Fibroblast of skin of back (primary cell): ENCODE measurements around the gene CRLF2.
A peak's percentile ranks its signal among the peaks of the same experiment; 100 is the strongest.
"Not testable (repeated sequence)": the region's sequence is repeated elsewhere in the genome, so short reads cannot be mapped to it uniquely, and the experiment has no call there.

Experiments
- DNase-seq: peaks from one replicate; pipeline ENCODE4 v3.0.0-alpha.2; 2013

The CRLF2 gene

DNA sequence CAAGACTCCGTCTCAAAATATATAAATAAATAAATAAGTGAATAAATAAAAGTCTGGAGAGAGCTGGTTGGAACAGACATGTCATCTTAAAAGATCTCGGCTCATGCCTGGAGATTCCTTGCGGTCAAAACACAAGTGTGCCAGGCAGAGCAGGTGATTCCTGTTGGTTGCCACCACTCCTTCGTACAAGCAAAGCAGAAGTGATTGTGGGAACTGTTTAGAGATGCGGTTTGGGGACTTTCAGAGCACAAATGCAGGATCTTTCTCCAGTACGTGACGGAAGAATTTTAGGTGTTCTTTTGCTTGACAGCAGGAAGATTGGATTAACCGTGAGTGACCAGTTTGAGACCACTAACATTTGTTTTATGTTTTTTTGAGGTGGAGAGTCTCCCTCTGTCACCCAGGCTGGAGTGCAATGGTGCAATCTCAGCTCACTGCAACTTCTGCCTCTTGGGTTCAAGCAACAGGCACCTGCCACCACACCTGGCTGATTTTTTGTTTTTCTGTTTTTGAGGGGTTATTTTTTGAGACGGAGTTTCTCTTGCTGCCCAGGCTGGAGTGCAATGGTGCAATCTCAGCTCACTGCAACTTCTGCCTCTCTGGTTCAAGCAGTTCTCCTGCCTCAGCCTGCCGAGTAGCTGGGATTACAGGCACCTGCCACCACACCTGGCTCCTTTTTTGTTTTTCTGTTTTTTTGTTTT, 2.8 kb upstream of the CRLF2 start:
- DNase-seq = no peak

DNA sequence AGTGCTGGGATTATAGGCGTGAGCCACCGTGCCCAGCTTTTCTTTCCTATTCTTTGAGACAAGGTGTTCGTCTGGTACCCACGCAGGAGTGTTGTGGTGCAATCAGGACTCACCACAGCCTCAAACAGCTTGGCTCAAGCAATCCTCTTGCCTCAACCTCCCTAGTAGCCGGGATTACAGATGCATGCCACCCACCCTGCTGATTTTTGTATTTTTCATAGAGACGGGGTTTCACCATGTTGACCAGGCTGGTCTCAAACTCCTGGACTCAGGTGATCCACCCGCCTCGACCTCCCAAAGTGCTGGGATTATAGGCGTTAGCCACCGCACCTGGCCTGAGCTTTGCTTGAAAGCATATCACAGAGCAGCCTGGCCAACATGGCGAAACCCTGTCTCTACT, 1.5 kb upstream of the CRLF2 start:
- no peak for DNase-seq

DNA sequence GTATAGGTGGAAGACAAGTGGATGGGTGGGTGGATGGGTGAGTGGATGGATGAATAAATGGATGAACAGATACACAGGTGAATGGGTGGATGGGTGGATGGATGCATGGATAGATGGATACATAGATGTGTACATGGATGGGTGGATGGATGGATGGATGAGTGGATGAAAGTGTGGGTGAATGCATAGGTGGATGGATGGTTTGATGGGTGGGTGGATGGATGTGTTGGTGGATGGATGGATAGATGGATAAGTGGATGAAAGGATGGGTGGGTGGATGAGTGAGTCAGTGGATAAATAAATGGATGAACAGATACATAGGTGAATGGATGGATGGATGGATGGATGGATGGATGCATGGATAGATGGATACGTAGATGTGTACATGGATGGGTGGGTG, 1.6 kb downstream of the CRLF2 start:
- no peak for DNase-seq

DNA sequence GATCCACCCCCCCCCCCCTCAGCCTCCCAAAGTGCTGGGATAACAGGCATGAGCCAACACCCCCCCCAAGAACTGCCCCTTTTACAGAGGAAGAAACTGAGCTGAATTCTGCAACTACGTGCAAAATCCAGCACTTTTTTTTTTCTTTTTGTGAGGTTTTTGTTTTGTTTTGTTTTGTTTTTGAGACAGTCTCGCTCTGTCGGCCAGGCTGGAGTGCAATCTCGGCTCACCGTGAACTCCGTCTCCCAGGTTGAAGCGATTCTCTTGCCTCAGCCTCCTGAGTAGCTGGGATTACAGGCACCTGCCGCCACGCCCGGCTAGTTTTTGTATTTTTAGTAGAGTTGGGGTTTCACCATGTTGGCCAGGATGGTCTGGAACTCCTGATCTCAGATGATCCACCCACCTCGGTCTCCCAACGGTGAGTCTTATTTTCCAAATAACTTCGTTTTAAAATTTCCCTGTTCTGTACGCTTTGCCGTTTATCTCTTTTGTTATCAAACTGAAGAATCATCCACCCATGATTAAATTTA, 4.9 kb downstream of the CRLF2 start:
- no peak for DNase-seq

DNA sequence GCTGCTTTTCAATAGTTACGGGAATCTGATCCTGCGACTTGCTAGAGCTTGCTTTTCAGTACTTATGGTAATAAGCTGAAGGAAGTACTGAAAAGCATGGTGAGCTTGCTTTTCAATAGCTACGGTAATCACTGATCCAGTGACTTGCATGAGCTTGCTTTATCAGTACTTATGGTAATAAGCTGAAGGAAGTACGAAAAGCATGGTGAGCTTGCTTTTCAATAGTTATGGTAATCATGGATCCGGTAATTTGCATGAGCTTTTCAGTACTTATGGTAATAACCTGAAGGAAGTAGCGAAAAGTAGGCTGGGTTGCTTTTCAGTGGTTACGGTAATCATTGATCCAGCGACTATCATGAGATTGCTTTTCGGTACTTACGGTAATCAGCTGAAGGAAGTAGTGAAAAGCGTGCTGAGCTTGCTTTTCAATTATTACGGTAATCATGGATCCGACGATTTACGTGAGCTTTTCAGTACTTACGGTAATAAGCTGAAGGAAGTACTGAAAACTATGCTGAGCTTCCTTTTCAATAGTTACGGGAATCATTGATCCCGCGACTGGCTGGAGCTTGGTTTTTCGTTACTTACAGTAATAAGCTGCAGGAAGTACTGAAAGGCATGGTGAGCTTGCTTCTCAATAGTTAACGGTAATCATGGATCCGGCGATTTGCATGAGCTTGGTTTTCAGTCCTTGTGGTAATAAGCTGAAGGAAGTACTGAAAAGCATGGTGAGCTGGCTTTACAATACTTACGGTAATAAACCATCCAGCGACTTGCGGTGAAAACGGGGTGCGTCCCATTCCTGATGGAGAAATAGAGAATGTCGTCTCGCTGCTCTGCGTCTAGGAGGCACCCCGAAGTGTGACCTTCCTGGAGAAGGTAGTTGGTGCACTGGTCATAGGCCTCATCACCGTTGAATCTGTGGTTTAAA, 6.5 kb downstream of the CRLF2 start:
- DNase-seq = peak; percentile 79

DNA sequence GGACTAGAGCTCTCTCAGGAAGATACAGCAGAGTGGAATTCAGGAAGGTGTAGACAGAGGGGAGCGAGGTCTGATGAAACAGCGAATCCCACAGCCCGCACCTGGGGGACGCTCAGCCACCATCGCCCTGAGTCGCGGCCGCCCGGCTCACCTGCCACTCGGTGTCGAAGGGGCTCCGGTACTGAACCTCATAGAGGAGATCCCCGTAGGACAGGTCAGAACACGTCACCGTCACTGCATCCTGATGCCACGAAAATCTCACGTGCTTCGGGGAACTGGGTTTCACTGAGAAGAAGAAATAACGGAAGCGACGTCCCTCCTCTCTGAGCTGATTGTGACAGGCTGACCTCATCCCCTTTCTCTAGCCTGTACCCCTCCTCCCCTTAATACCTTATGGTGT, 10.2 kb downstream of the CRLF2 start:
- DNase-seq = no peak

DNA sequence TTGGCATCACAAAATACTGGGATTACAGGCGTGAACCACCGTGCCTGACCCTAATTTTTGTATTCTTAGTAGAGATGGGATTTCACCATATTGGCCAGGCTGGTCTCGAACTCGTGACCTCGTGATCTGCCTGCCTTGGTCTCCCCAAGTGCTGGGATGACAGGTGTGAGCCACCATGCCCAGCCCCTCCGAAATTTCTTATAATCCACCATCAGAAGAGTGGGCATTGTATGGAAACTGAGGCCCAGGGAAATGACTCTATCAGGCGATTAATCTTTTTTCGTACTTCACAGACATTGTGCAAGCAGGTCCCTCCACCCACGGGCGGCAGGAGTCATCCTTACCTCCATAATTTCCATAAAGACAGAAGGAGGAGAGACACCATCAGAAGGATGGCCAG, 16.0 kb downstream of the CRLF2 start:
- no peak for DNase-seq

DNA sequence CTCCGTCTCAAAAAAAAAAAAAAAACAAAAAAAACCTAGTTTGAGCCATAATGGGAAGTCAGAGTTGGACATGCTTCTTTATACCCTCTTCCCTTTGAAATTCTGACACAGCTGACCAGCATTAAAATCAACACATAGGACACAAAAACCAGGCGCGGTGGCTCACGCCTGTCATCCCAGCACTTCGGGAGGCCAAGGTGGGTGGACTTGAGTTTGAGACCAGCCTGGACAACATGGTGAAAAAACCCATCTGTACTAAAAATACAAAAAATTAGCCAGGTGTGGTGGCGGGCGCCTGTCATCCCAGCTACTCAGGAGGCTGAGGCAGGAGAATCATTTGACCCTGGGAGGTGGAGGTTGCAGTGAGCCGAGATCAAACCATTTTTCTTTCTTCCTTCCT, 20.3 kb downstream of the CRLF2 start:
- not testable (repeated sequence) for DNase-seq

DNA sequence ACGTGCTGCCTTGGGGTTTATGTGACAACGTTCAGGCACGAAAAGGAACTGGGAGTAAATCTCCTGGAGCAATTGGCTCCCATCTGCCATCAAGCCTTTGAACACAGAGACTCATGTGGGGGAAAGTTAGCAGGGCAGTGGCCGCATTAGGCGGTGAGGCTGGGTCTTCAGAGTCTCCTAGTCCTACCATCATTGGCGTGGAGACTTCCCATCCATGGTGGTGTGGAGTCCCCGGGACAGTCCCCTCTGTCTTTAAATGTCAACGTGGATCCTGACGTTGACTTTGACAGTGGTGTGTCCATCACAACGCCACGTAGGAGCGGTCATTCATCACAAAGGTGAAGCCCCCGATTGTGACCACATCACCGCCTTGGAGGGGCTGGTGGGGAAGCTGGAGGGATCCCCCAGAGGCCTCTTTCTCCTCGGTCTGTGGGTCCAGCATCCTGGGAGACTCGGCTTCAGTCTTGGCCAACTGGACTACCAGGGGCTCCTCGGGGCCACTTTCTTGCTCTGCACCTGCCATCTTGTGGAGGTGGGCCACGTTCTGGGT, 21.8 kb downstream of the CRLF2 start:
- no peak for DNase-seq

DNA sequence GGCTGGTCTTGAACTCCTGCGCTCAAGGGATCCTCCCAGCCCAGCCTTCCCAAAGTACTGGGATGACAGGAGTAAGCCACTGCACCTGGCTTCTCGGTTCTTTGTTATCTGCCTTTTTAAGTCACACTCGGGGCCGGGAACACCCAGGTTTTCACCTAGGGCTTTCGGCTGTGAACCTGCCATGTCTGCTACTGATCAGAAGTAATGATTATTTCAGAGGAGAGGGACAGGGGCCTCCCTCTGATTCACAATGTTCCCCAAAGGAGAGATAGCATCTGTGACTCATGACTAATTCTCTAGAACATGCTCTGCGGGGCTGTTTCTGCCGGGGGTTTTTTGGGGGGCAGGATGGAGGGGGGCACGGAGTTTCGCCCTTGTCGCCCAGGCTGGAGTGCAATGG, 26.9 kb downstream of the CRLF2 start:
- no peak for DNase-seq

DNA sequence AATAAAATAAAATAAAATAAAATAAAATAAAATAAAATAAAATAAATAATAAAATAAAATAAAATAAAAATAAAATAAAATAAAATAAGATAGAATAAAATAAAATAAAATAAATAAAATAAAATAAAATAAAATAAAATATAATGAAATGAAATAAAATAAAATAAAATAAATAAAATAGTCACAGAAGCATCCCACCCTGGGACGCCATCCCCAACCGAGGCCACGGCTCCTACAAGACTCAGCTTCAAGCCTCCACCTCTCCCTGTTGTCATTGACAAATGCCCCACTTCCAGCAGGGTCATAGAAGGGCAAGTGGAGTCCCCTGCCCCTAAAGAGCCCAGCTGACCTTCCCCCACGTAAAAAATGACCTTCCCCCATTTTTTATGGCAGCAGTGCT, 30.2 kb downstream of the CRLF2 start:
- DNase-seq = no peak

DNA sequence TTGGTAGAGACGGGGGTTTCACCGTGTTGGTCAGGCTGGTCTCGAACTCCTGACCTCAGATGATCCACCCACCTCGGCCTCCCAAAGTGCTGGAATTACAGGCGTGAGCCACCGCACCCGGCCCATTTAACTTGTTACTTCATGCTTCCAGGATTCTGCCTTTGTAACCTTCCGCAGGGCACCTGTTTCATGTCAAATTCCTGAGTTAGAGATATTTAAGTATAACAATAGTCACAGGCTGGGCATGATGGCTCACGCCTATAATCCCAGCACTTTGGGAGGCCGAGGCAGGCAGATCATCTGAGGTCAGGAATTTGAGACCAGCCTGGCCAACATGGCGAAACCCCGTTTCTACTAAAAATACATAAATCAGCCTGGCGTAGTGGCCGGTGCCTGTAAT, 30.8 kb downstream of the CRLF2 start:
- not testable (repeated sequence) for DNase-seq

DNA sequence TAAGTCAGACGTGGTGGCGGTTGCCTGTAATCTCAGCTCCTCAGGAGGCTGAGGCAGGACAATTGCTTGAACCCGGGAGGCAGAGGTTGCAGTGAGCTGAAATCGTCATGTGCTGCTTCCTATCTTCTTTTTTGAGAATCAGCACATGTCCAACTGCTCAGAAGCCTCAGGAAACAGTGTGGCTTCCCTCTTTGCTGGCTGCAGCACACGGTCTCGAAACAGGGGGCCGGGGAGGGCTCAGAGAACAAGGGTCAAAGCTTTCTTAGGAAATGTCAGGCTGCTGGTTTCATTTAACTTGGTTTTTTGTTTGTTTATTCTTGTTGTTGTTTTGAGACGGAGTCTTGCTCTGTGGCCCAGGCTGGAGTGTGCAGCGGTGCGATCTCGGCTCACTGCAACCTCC, 31.3 kb downstream of the CRLF2 start:
- DNase-seq = no peak

DNA sequence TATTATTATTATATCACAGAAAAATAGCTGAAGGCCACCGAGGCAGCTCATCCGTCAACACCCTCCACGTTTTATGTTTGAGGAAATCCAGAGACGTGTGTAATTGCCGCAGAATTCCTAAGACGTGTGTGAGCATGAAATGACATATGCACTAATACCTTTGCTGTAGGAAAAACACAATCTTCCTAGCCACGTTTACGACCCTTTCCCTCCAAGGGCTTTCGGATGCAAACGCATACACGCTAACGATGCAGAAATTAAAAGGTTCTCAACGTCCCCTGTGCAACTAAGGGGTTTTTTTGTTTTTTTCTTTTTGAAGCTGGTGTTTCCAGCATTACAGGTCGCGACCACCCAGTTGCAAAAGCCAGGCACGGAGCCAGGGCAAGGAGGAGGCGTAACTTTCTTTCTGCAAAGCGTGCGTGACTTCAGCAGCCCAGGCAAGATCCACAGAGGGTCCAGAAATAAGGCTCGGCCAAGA, 33.8 kb downstream of the CRLF2 start:
- peak; percentile 41 for DNase-seq

DNA sequence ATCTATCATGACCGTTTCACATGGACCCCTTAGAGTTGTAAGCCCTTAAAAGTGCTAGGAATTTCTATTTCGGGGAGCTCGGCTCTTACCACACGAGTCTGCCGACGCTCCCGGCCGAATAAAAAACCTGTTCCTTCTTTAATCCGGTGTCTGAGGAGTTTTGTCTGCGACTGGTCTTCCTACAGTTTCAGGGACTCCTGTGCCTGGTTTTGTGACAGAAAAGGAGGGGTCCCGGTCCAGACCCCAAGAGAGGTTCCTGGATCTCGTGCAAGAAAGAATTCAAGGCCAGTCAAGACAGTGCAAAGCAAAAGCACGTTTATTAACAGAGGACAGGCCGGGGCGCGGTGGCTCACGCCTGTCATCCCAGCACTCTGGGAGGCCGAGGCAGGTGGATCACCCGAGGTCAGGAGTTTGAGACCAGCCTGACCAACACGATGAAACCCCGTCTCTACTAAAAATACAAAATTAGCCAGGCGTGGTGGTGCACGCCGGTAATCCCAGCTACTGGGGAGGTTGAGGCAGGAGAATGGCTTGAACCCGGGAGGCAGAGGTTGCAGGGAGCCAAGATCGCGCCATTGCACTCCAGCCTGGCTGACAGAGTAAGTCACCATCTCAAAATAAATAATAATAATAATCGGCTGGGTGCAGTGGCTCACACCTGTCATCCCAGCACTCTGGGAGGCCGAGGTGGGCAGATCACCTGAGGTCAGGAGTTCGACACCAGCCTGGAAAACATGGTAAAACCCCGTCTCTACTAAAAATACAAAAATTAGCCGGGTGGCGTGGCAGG, 35.7 kb downstream of the CRLF2 start:
- DNase-seq = not testable (repeated sequence)

DNA sequence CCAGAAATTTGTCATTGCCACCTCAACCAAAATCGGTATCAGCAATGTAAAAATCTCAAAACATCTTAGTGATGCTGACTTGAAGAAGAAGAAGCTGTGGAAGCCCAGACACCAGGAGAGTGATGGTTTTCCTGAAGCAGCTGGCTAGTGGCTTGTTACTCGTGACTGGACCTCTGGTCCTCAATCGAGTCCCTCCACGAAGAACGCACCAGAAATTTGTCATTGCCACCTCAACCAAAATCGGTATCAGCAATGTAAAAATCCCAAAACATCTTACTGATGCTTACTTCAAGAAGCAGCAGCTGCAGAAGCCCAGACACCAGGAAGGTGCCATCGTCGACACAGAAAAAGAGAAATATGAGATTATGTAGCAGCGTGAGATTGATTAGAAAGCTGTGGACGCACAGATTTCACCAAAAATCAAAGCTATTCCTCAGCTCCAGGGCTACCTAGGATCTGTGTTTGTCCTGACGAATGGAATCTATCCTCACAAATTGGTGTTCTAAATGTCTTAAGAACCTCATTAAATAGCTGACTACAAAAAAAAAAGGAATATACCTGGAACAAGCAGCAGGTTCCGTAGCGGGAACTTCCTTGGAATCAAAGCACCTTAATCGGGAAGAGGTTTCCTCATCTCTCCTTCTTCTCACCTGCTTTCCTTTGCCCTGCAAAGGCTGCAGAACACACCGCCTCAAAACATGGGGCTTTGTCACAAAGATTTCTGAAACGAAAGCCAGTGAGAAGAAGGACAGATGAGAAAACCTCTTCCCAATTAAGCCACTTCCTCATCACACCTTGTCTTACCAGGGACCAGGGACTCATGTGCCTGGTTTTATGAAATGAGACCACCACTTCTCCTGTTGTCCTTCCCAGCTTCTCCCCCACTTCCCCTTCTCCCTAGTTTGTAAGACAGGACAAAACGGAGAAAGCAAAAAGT, 37.6 kb downstream of the CRLF2 start:
- not testable (repeated sequence) for DNase-seq

DNA sequence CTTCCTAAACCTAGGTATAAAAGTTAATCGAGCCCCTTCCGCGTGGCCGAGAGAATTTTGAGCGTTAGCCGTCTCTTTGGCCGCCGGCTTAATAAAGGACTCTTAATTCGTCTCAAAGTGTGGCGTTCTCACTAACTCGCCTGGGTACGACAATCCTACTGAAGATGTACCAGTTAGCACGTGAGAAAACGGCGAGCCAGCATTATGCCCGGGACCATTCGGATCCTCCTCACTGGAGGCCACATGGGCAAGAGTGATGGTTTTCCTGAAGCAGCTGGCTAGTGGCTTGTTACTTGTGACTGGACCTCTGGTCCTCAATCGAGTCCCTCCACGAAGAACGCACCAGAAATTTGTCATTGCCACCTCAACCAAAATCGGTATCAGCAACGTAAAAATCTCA, 39.0 kb downstream of the CRLF2 start:
- DNase-seq = not testable (repeated sequence)

DNA sequence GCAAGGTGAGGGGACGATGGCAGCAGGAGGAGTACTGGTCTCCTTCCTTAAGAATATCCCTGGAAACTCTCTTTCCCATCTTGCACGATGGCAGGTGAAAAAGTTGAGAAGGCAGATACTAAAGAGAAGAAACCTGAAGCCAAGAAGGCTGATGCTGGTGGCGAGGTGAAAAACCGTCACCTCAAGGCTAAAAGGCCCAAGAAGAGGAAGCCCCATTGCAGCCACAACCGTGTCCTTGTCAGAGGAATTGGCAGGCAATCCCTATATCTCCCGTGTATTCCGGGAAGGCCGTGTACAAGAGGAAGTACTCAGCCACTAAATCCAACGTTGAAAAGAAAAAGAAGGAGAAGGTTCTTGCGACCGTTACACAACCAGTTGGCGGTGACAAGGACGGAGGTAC, 40.0 kb downstream of the CRLF2 start:
- no peak for DNase-seq

DNA sequence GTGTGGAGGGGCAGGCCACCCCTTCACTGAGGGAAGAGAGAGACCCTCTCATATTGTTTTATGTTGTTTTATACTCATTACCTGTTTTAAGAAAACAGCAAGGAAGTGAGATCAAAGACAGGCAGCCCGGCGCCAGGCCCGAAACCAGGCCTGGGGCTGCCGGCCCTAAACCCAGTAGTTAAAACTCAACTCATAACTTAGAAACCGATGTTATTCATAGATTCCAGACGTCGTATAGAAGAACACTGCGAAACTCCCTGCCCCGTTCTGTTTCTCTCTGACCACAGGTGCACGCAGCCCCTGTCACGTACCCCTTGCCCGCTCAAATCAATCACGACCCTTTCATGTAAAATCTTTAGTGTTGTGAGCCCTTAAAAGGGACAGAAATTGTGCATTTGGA, 40.5 kb downstream of the CRLF2 start:
- DNase-seq = not testable (repeated sequence)

DNA sequence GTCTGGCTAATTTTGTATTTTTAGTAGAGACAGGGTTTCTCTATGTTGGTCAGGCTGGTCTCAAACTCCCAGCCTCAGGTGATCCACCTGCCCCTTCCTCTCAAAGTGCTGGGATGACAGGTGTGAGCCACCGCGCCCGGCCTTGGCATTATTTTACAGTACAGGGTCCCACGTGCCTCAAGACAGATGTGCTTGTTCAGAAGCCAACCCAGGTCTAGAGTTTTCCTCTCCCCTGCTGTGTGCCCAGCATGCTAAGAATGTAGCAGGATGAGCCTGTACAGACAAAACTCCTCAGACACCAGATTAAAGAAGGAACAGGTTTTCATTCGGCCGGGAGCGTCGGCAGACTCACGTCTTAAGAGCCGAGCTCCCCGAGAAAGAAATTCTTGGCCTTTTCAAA, 42.2 kb downstream of the CRLF2 start:
- DNase-seq = no peak

DNA sequence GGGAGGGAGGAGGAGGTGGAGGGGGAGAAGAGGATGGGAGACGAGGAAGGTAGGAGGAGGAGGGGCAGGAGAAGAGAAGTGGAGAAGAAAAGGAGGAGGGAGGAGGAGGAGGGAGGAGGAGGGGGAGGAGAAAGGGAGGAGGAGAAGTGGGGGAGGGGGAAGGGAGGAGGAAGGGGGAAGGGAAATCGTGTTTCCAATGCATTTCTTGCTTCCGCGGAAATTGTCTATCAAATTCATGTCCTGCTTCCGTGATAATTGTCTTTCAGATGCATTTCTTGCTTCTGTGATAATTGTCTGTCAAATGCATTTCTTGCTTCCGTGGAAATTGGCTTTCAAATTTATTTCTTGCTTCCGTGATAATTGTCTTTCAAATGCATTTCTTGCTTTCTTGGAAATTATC, 43.3 kb downstream of the CRLF2 start:
- DNase-seq = no peak
